Muscle layer of duodenum (tissue), 2 donors: Measurements from ENCODE around the gene TEKTIP1.
A peak's percentile ranks its signal among the peaks of the same experiment; 100 is the strongest.
"Not testable (repeated sequence)": the region's sequence is repeated elsewhere in the genome, so short reads cannot be mapped to it uniquely, and the experiment has no call there.

Experiments
- H3K27ac ChIP-seq: one replicate; pipeline ENCODE4 v1.7.0; 2013; ENCODE audit warnings: mild to moderate bottlenecking, low read length
- H3K27me3 ChIP-seq: one replicate; pipeline ENCODE4 v1.7.0; 2013; ENCODE audit warnings: low read depth, mild to moderate bottlenecking, control low read depth, low read length
- H3K36me3 ChIP-seq, 2 donors: one replicate each; pipeline ENCODE4 v1.7.0; 2013; ENCODE audit warnings: low read length in 2 of 2, control low read depth in 1 of 2, mild to moderate bottlenecking in 1 of 2; ENCODE audit not compliant: insufficient read depth in 2 of 2, control insufficient read depth in 1 of 2
- H3K4me1 ChIP-seq, 2 donors: one replicate each; pipeline ENCODE4 v1.7.0; 2013; ENCODE audit warnings: low read length in 2 of 2, mild to moderate bottlenecking in 2 of 2, control low read depth in 1 of 2, moderate library complexity in 1 of 2; ENCODE audit not compliant: insufficient read depth in 2 of 2, control insufficient read depth in 1 of 2
- H3K4me3 ChIP-seq, 2 donors: one replicate each; pipeline ENCODE4 v1.7.0; 2013; ENCODE audit warnings: low read length in 2 of 2, low read depth in 1 of 2, mild to moderate bottlenecking in 1 of 2
- H3K9me3 ChIP-seq, 2 donors: one replicate each; pipeline ENCODE4 v1.7.0; 2013; ENCODE audit warnings: low read length in 2 of 2, control low read depth in 1 of 2, mild to moderate bottlenecking in 1 of 2; ENCODE audit not compliant: control insufficient read depth in 1 of 2
- donor health status: healthy.

Gene TEKTIP1

GRCh38 chr19:3556423-3556977 lies 17.5 kb downstream of the TEKTIP1 start:
- no peaks in the 10 kb centered on the region for H3K27me3 ChIP-seq
- no peaks in the 10 kb centered on the region for H3K36me3 ChIP-seq
- H3K27ac ChIP-seq, result no peak overlapping the region
- H3K4me1 ChIP-seq, result peaks cover 0 to 17% of the 10 kb centered on the region in 2 donors
- H3K9me3 ChIP-seq, result no peaks in the 10 kb centered on the region
- H3K4me3 ChIP-seq, result peak overlapping the region; percentile 79 to 94

- no peaks in the 10 kb centered on the region for H3K36me3 ChIP-seq
- H3K4me3 ChIP-seq, result peak overlapping the region; percentile 79 to 94
- H3K27ac ChIP-seq, result no peak overlapping the region
- H3K4me1 ChIP-seq, result peaks cover 0 to 17% of the 10 kb centered on the region in 2 donors
- H3K9me3 ChIP-seq, result no peaks in the 10 kb centered on the region
- H3K27me3 ChIP-seq, result no peaks in the 10 kb centered on the region
Observed at GRCh38 chr19:3556978-3557460, 18.0 kb downstream of the TEKTIP1 start.

- peak within 1 kb of the TSS; percentile 79 to 94 for H3K4me3 ChIP-seq
- no peaks in the 10 kb centered on the region for H3K36me3 ChIP-seq
- peak within 1 kb of the TSS; percentile 67 for H3K27ac ChIP-seq
- H3K9me3 ChIP-seq, result no peaks in the 10 kb centered on the region
- H3K27me3 ChIP-seq, result no peaks in the 10 kb centered on the region
- peaks cover 0 to 17% of the 10 kb centered on the region in 2 donors for H3K4me1 ChIP-seq
Observed at GRCh38 chr19:3557461-3558248, 18.7 kb downstream of the TEKTIP1 start, which contains the start of gene MFSD12. Gene MFSD12, minus strand, starts transcription at chr19:3557586. Its CDS starts 183 bp downstream, at chr19:3557403.

- H3K27me3 ChIP-seq, result no peaks in the 10 kb centered on the region
- no peaks in the 10 kb centered on the region for H3K9me3 ChIP-seq
- no peak overlapping the region for H3K4me3 ChIP-seq
- no peaks in the 10 kb centered on the region for H3K4me1 ChIP-seq
- H3K27ac ChIP-seq, result no peak overlapping the region
- no peaks in the 10 kb centered on the region for H3K36me3 ChIP-seq
Observed at GRCh38 chr19:3563709-3564524, 24.9 kb downstream of the TEKTIP1 start.

- H3K4me1 ChIP-seq, result no peaks in the 10 kb centered on the region
- H3K9me3 ChIP-seq, result no peaks in the 10 kb centered on the region
- H3K36me3 ChIP-seq, result no peaks in the 10 kb centered on the region
- H3K27me3 ChIP-seq, result no peaks in the 10 kb centered on the region
- H3K27ac ChIP-seq, result no peak overlapping the region
- no peak overlapping the region for H3K4me3 ChIP-seq
Observed at GRCh38 chr19:3565139-3565538, 26.2 kb downstream of the TEKTIP1 start.

- not testable (repeated sequence) for H3K9me3 ChIP-seq, H3K4me3 ChIP-seq, H3K4me1 ChIP-seq, H3K27ac ChIP-seq, H3K36me3 ChIP-seq, H3K27me3 ChIP-seq
Observed at GRCh38 chr19:3570042-3570441, 31.1 kb downstream of the TEKTIP1 start.

GRCh38 chr19:3570606-3571011 lies 31.6 kb downstream of the TEKTIP1 start:
- Histone ChIP-seq H3K4me3 (no peak overlapping the region), H3K36me3 (no peaks in the 10 kb centered on the region), H3K9me3 (no peaks in the 10 kb centered on the region), H3K27me3 (no peaks in the 10 kb centered on the region), H3K27ac (no peak overlapping the region), H3K4me1 (peaks cover 0 to 12% of the 10 kb centered on the region in 2 donors)

- peaks cover 0 to 25% of the 10 kb centered on the region in 2 donors for H3K4me1 ChIP-seq
- H3K27me3 ChIP-seq, result no peaks in the 10 kb centered on the region
- H3K9me3 ChIP-seq, result no peaks in the 10 kb centered on the region
- H3K27ac ChIP-seq, result peak overlapping the region; percentile 27
- H3K4me3 ChIP-seq, result peak overlapping the region; percentile 58 to 87
- no peaks in the 10 kb centered on the region for H3K36me3 ChIP-seq
Observed at GRCh38 chr19:3572132-3572854, 33.3 kb downstream of the TEKTIP1 start.

- peak within 1 kb of the TSS; percentile 27 for H3K27ac ChIP-seq
- H3K36me3 ChIP-seq, result no peaks in the 10 kb centered on the region
- H3K27me3 ChIP-seq, result no peaks in the 10 kb centered on the region
Observed at GRCh38 chr19:3572855-3573161, 33.8 kb downstream of the TEKTIP1 start, which contains the start of gene HMG20B. Gene HMG20B, plus strand, starts transcription at chr19:3572944. Its CDS starts 366 bp downstream, at chr19:3573310.

GRCh38 chr19:3573162-3573857 lies 34.3 kb downstream of the TEKTIP1 start:
- no peak overlapping the region for H3K27ac ChIP-seq
- H3K4me3 ChIP-seq, result peak overlapping the region; percentile 48 to 87
- peaks cover 0 to 25% of the 10 kb centered on the region in 2 donors for H3K4me1 ChIP-seq
- H3K9me3 ChIP-seq, result no peaks in the 10 kb centered on the region
- no peaks in the 10 kb centered on the region for H3K27me3 ChIP-seq
- no peaks in the 10 kb centered on the region for H3K36me3 ChIP-seq

More at GRCh38 chr19:3572855-3573161, 33.8 kb downstream of the TEKTIP1 start, which contains the start of gene HMG20B:
- Histone ChIP-seq H3K9me3 (no peaks in the 10 kb centered on the region), H3K4me1 (peaks cover 0 to 25% of the 10 kb centered on the region in 2 donors), H3K4me3 (peak within 1 kb of the TSS; percentile 58 to 87)
